ENCODE data around the gene SLC1A5. TPM values are rescaled to one million over a fixed set of nuclear protein-coding genes. Genes with fewer than 3 reads are reported as not detected.
A peak's percentile ranks its signal among the peaks of the same experiment; 100 is the strongest.

SLC1A5 gene
- total RNA-seq, 6 experiments from 2014 or later = 1.8 to 8.0 (median 4.4) TPM

DNA sequence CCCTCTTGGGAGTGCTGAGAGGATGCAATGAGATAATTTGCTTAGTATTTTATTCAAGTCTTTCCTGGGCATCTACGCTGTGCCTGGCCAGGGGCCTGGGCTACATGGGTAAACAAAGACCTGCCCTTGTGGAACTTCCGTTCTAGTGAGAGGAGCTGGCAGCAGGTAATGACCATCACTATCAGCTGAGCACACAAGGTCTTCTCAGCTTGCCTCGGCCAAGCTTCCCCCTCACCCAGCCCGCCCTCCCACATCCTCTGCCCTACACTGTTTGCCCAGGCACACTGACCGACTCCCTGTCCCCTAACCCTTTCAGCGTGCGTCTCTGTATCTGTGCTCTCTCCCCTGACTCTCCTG is 51.1 kb downstream of the SLC1A5 start:
- Histone ChIP-seq H3K27me3 (no peaks in the 10 kb centered on the region), H3K36me3 (peaks cover 0 to 29% (median 4%) of the 10 kb centered on the region in 4 donors), H3K4me1 (peaks cover 0 to 40% (median 5%) of the 10 kb centered on the region in 4 donors), H3K27ac (peak overlapping the region in 1 of 3 donors; percentile 1), H3K9me3 (no peaks in the 10 kb centered on the region), H3K4me3 (no peak overlapping the region)
- 43% methylated on average over 4 of the region's 7 CpGs for WGBS (ENCODE audit: insufficient coverage, low coverage, low lambda C conversion rate, missing lambda C conversion rate)
- DNase-seq (peak in 2 of 3 donors; percentile 50 to 52), ATAC-seq (peak in 3 of 4 donors; percentile 7 to 45 (median 31))
- no peak for TF ChIP-seq POLR2A (IDR thresholded peaks at IDR 0.05)
- TF ChIP-seq, protein P1, sequence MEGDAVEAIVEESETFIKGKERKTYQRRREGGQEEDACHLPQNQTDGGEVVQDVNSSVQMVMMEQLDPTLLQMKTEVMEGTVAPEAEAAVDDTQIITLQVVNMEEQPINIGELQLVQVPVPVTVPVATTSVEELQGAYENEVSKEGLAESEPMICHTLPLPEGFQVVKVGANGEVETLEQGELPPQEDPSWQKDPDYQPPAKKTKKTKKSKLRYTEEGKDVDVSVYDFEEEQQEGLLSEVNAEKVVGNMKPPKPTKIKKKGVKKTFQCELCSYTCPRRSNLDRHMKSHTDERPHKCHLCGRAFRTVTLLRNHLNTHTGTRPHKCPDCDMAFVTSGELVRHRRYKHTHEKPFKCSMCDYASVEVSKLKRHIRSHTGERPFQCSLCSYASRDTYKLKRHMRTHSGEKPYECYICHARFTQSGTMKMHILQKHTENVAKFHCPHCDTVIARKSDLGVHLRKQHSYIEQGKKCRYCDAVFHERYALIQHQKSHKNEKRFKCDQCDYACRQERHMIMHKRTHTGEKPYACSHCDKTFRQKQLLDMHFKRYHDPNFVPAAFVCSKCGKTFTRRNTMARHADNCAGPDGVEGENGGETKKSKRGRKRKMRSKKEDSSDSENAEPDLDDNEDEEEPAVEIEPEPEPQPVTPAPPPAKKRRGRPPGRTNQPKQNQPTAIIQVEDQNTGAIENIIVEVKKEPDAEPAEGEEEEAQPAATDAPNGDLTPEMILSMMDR (IDR thresholded peaks at IDR 0.05) = no peak
- intact Hi-C loops (cut with DNase I) = no loop called here

DNA sequence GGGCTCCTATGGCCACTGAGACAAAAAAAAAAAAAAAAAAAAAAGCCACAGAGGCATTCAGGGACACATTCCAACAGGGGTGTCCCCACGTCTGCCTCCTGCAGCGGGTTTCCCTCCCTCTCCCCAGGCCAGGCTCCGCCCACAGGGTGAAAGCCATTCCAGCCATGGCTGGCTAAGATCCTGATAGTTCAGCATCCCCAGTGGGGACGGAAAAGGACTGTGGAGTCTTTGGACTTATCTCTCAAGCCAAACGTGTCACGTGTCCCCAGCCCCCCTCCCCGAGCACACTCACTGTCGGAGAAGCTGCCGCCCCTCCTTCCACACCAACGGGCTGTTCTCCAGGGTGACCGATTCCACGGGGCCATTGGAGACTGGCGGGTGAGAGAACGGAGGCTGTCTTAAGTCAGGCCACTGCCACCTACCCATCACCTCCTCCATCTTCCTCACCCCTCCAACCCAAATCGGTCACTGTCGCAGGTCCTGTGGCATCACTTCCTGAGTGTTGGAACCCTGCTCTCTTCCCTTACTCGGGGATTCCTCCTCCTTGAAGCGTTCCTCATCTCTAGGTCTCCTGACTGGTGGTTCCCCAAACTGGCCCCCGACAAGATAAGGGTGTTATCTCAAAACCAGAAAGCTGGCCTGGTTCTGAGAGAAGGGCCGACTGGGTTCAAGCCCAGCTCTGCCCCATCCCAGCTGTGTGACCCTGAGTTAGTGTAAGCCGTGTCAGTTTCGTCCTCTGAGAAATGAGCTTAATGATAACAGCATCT is 51.7 kb downstream of the SLC1A5 start:
- TF ChIP-seq, protein P1 (IDR thresholded peaks at IDR 0.05) = no peak
- TF ChIP-seq POLR2A (IDR thresholded peaks at IDR 0.05) = no peak
- Histone ChIP-seq H3K27ac (peak overlapping the region in 1 of 3 donors; percentile 1), H3K4me1 (peaks cover 0 to 40% (median 5%) of the 10 kb centered on the region in 4 donors), H3K36me3 (peaks cover 0 to 31% (median 4%) of the 10 kb centered on the region in 4 donors), H3K4me3 (no peak overlapping the region), H3K9me3 (no peaks in the 10 kb centered on the region), H3K27me3 (no peaks in the 10 kb centered on the region)
- intact Hi-C loops (cut with DNase I) = no loop called here
- WGBS (ENCODE audit: insufficient coverage, low coverage, low lambda C conversion rate, missing lambda C conversion rate) = 52% methylated on average over 9 of the region's 22 CpGs
- ATAC-seq = peak; percentile 15 to 41 (median 26)
- DNase-seq = peak in 2 of 3 donors; percentile 58 to 62

DNA sequence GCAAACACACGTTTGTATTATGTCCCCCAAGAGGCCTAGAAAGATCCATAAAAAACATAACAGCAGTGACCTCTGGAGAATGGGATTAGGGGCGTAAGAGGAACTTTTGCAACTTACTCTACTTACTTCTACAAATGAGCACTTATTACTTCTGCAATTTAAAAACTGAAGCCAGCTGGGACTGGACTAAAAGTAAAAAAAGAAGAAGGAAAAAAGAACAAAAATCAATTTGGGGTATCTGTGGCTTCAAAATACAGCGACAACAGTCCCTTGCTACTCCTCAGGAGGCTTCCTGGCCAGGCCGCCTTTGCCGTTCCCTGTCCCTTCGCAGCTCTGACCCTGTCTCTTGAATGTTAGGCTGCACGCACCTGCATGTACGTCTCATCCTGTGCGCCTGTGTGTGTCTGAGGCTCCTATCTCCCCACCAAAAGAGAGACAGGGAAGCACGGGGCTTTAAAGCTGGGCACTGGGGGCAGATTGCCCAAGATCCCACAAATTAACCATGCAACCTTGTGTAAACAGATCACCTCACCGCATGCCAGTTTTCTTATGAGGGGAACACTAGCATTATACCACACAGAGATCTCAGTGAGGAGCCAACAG is 54.6 kb downstream of the SLC1A5 start:
- Histone ChIP-seq H3K4me3 (no peak overlapping the region), H3K4me1 (peaks cover 0 to 29% (median 3%) of the 10 kb centered on the region in 4 donors), H3K36me3 (peaks cover 0 to 49% (median 18%) of the 10 kb centered on the region in 4 donors), H3K9me3 (no peaks in the 10 kb centered on the region), H3K27me3 (no peaks in the 10 kb centered on the region), H3K27ac (peak overlapping the region in 1 of 3 donors; percentile 35)
- TF ChIP-seq, protein P1 (IDR thresholded peaks at IDR 0.05) = no peak
- TF ChIP-seq POLR2A (IDR thresholded peaks at IDR 0.05) = no peak
- DNase-seq (no peak), ATAC-seq (peak in 3 of 4 donors; percentile 6 to 27 (median 20))
- 42% methylated on average over 6 of the region's 11 CpGs for WGBS (ENCODE audit: insufficient coverage, low coverage, low lambda C conversion rate, missing lambda C conversion rate)
- intact Hi-C loops (cut with DNase I) = no loop called here

DNA sequence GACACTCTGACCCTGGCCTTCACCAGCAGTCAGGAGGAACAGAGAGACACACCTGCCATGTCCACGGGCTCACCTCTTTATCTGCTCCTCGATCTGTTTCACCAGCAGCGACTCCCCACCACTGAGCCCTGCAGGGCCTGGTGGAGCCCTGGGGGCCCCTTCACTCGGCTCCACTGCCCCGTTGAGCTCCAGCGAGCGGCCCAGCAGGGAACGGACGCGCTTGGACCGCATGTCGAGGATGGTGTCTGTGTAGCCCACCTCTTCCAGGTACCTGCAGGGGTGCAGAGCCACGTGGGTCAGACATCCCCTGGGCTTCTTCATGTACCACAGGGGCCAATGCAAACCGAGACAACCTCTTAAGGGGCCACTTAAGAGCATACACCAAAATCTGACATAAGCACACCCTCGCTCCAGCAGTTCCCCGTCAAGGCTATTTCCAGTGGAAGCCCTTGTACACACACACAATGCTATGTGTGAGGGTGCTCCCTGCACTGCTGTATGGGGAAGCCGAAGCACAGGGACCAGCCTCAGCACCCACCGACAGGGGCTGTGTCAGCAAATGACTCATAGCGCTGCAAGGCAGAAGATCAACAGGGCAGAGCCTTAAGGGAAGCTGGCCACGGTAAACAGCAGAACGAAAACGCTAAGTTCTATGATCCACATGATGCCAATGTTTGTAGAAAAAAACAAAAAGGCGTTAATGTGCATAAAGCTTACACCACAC is 55.3 kb downstream of the SLC1A5 start:
- Histone ChIP-seq H3K9me3 (no peaks in the 10 kb centered on the region), H3K4me3 (no peak overlapping the region), H3K27me3 (no peaks in the 10 kb centered on the region), H3K36me3 (peaks cover 0 to 55% (median 18%) of the 10 kb centered on the region in 4 donors), H3K4me1 (peaks cover 0 to 27% (median 3%) of the 10 kb centered on the region in 4 donors), H3K27ac (peak overlapping the region in 1 of 3 donors; percentile 35)
- peak in 1 of 3 donors; percentile 56 for DNase-seq
- intact Hi-C loops (cut with DNase I) = no loop called here
- TF ChIP-seq POLR2A (IDR thresholded peaks at IDR 0.05) = no peak
- TF ChIP-seq, protein P1 (IDR thresholded peaks at IDR 0.05) = no peak
- ATAC-seq = peak; percentile 28 to 53 (median 33)
- WGBS (ENCODE audit: insufficient coverage, low coverage, low lambda C conversion rate, missing lambda C conversion rate) = 62% methylated on average over 14 of the region's 23 CpGs
